GM19351 (cell line): Measurements from ENCODE around the gene USF2.
"Not testable (repeated sequence)": the region's sequence is repeated elsewhere in the genome, so short reads cannot be mapped to it uniquely, and the experiment has no call there.

ENCODE experiments used
- ATAC-seq: cut with Tn5 transposase; IDR thresholded peaks from one replicate; pipeline ENCODE4 v1.9.1; 2021; ENCODE audit warnings: mild to moderate bottlenecking, moderate library complexity; ENCODE audit not compliant: unreplicated experiment

The USF2 gene

GRCh38 chr19:35284153-35285094 is 15.7 kb downstream of the USF2 start:
- ATAC-seq, result no peak

DNA sequence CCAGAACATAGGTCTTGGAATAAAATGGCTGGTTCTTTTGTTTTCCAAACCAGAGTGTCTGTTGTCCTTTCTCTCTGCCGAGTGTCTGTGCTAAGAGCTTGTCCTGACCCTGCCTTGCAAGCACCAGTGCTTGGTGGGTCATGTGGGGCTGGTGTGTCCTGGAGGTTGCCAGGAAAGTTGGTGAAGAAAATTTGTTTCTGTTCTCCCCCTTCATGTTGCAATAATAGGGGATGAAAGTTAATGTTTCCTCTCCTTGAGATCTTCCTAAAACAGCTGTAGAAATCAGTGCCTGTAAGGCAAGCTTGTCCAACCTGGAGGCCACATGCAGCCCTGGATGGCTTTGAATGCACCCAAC is 16.3 kb downstream of the USF2 start:
- no peak for ATAC-seq

DNA sequence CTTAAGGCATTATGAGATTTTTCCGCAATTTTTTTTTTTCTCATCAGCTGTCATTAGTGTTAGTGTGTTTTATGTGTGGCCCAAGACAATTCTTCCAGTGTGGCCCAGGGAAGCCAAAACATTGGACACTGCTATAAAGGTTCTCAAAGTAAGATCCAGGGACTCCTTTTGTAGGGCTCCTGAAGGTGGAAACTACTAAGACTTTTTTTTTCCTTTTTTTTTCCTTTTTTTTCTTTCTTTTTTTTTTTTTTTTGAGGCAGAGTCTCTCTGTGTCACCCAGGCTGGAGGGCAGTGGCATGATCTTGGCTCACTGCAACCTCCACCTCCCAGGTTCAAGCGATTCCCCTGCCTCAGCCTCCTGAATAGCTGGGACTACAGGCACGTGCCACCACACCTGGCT is 16.7 kb downstream of the USF2 start:
- not testable (repeated sequence) for ATAC-seq

DNA sequence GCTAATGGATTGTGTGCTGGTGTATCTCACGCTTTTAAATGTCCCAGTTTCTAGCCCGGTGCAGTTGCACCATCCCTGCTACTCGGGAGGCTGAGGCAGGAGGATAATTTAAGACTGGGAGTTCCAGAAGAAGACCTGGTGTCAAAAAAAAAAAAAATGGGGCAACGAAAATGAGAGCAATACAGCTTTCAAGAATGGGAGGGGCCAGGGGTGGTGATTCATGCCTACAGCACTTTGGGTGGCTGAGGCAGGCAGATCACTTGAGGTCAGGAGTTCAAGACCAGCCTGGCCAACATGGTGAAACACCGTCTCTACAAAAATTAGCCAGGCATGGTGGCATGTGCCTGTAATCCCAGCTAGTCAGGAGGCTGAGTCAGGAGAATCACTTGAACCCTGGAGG is 17.3 kb downstream of the USF2 start:
- not testable (repeated sequence) for ATAC-seq

DNA sequence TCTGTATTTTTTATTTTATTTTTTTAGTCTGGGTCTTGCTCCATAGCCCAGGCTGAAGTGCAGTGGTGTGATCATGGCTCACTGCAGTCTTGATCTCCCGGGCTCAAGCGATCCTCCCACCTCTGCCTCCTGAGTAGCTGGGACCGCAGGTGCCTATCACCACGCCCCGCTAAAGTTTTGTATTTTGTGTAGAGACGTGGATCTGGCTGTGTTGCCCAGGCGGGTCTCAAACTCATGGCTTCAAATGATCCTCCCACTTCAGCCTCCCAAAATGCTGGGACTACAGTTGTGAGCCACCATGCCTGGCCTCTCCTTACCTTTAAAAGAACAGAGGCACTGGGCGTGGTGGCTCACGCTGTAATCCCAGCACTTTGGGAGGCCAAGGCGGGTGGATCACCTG is 19.0 kb downstream of the USF2 start:
- no peak for ATAC-seq

DNA sequence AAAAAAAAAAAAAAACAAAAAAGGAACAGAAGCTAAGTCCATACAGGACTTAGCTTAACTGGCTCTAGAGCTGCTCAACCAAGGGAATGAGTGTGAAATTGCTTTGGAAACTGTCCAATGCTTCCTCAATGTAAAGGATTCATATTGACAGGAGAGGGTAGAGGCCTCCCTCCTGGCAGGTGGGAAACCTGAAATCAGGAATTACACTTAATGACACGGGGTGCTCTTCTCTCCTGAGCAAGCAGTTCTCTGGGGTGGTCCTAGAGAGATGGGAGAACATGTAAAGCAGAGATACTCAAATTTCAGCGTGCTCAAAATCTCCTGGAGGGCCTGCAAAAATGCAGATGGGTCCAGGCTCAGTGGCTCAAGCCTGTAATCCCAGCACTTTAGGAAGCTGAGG is 19.6 kb downstream of the USF2 start:
- ATAC-seq, result no peak

GRCh38 chr19:35288906-35289305 is 20.1 kb downstream of the USF2 start:
- no peak for ATAC-seq

DNA sequence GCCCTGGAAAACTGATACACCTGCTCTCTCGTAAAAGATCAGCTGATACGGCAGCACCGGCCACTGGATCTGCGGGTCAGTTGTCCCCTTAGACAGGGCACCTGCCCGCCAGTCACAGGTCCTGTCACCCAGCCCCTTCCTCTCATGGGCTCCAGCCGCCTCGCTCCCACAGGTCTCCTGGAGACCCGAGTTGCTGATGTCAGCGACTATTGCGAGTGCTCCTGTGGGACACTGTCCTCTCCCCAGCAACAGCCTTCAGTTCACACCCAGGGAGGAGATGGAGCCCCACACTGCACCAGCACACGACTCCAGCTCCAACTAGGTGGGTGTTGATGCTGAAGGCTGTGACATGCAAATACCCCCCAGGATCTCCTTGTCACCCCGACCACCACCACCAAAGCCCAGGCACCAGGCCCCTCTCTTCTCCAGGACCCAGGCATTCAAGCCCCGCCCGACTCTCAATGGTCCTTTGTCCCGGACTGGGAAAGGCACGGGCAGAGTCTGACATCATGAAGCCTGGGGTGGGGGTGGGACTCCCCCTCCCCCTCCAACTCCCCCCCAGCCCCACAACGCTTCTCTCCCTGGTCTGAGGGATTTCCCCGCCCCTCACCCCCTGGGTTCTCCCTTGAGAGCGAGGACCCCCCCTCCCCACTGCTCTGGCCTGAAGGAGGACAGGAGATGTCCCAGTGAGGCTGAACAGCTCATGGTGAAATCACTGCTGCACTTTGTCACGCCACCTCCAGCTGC is 21.8 kb downstream of the USF2 start:
- no peak for ATAC-seq

DNA sequence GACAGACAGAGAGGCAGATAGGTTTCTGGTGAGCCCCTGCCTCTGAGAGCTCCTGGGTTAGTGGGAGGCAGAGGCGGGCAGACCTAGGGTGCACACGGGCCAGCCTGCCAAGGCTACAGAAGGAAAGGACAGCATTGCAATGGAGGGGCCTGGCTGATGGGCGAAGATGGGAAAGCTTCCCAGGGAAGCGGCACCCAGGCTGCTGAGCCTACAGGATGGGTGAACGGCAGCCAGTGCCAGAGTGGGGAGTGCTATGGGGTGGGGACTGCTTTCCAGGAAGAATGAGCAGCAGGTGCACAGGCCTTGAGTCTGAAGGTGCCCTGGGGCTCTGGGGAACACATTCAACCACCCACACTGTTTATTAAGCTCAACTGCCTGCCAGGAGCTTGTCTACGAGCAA is 22.5 kb downstream of the USF2 start:
- ATAC-seq, result no peak

- no peak for ATAC-seq
Observed at GRCh38 chr19:35291916-35292315, 23.2 kb downstream of the USF2 start, which contains the start of gene MAG. TSS of gene MAG (plus strand) at chr19:35292161. CDS start at chr19:35295409, 3,248 bp downstream.

GRCh38 chr19:35292421-35293362 is 23.9 kb downstream of the USF2 start:
- no peak for ATAC-seq

DNA sequence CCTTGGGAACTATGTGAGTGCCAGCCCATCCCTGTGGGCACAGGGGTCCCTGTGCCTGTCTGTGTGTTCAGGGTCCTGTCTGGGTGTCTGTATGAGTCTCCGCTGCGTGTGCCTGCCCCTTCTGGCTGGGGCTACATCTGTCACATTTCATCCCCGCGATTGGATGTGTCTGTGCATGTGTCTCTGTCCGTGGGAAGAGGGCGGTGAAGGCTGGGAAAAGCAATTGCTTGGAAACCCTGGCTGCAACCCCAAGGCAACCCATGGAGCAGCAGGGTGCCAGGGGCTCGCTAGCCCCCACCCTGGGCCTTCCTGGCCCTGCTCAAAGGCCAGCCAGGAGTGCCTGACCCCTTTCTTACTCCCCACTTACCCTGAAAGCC is 24.6 kb downstream of the USF2 start:
- ATAC-seq, result no peak

DNA sequence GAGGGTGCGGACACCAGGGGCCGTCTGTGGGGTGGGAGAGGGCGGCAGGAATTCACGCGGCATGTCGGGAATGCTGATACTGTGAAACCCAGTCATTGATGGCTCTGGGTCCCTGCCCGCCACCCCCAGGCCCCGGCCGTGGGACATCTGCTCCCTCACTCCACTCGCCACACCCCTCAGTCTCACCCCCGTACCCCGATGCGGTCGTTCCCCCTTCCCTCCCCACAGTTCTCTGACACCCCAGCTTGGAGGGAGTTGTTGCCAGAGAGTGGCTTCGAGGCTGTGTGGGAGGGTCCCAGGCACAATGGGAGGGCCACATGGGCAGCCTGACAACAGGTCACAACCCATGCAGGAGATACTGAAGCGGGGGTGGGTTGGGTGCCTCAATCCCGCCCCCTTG is 25.0 kb downstream of the USF2 start:
- ATAC-seq, result no peak

DNA sequence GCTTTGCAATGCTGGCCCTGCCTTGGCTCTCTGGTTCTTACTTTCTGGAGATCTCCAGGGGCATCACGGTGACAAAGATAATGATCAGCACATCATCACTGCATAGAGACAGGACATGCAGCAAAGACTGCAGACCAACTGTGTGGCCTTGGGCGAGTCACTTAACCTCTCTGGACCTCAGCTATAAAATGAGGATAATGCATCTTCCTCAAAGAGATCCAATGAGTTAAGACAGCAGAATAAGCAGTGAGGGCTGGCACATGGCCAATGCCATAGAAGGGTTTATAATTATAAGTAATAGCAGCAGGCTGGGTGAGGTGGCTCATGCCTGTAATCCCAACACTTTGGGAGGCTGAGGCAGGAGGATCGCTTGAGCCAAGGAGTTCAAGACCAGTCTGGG is 25.6 kb downstream of the USF2 start:
- no peak for ATAC-seq

- no peak for ATAC-seq
Observed at GRCh38 chr19:35294859-35295791, 26.4 kb downstream of the USF2 start.

- peak; percentile 64 for ATAC-seq
Observed at GRCh38 chr19:35295792-35296462, 27.2 kb downstream of the USF2 start.

GRCh38 chr19:35296644-35297514 is 28.1 kb downstream of the USF2 start:
- no peak for ATAC-seq

- ATAC-seq, result no peak
Observed at GRCh38 chr19:35297515-35297848, 28.7 kb downstream of the USF2 start.

GRCh38 chr19:35297922-35298321 is 29.2 kb downstream of the USF2 start:
- no peak for ATAC-seq
